GM10847 (cell line): ENCODE data around the gene DNAJC5.
A peak's percentile ranks its signal among the peaks of the same experiment; 100 is the strongest.

Experiments
- POLR2A ChIP-seq: IDR thresholded peaks from 2 replicates; pipeline ENCODE4 v1.6.1; 2011; ENCODE audit not compliant: insufficient read length; ENCODE audit errors: extremely low read depth

The DNAJC5 gene

DNA sequence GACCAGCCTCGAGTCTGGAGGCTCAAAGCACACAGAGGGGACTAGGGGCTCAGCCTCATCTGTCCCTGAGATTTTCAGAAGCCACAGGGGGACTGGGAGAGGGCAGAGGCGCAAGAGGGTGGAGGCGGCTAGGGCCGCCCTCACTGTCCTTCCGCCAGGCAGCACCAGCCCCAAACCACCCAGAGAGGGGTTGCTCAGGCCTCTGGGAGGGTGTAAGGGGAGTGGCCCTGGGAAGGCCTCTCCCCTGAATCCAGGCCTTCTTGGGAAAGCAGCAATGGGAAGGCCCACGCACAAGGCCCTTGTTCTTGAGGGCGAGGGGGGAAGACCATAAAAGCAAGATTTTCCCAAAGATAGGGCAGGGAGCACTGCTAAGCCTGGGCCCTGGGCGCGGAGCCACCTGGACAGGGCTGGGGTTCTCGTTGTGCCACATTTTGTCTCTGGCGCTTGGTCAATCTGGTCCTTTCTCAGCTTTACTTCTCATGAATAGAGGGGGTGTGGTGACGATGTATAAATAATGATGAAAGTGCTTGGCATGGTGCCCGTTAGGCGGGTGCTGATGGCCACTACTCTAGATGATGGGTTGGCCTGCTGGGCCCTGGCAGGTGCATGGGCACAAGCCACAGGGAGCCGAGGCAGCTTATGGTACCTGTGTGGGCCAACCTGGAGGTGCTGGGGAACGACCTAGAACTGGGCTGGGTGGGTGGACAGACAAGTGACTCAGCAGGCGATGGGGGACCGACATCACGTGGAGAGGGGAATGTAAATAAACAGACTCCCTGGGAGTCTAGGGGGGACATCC, 79.7 kb downstream of the DNAJC5 start:
- TF ChIP-seq POLR2A, result no peak

DNA sequence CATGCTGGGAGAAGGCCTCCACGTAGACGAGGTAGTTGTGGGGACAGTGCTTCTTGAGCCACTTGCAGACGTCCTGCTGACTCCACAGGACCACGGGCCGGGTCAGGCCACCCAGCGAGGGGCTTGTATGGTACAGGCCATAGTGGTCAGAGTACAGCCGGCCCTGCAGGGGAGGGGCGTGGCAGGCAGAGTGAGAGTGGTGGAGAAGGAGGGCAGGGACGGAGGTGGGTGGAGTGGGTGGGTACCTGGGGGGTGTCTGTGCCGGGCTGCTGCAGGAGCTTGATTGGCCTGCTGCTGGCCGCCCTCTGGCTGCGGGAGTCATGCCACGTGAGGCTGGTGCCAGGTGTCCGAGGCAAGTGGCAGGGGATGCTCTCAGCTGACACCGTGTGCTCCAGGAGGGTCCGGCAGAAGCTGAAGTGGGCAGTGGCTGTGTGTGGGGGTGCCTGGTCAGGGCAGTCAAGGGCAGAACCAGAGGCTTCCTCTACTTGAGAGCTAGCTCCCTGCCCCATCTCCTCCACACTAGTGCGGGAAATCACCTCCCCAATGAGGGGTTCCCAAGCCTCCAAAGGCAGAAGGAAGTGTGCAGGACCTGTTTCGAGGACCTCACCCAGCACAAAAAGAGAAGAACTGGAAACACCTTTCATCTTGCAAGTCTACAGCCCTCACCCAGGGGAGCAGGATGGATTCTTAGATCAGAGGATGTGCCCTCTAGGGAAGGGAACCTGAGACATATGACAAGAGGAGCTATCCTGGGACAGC, 82.2 kb downstream of the DNAJC5 start:
- TF ChIP-seq POLR2A, result no peak

DNA sequence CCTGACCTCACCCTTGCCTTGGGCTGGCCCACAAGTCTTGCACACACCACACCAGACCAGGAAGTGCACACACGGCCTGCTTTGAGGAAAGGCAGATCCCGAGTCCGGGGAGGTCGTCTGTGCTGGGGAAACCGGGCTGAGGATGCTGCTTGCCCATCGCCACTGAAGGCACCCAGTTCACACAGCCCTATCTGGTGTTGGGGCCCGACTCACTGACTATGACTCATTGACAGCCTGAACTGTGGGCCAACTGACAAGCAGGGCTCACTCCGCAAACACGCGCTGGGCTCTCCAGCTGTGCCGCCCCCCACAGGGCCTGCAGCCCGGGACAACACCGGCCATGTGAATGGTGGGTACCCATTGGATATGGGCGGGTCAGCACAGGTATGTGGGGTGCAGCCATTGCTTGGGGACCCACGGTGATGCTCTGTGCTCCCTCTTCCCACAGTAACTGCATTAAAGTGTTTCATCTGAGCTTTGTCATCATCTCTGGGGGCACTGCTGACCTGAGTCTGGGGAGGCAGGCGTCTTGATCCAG, 82.9 kb downstream of the DNAJC5 start:
- TF ChIP-seq POLR2A, result no peak

DNA sequence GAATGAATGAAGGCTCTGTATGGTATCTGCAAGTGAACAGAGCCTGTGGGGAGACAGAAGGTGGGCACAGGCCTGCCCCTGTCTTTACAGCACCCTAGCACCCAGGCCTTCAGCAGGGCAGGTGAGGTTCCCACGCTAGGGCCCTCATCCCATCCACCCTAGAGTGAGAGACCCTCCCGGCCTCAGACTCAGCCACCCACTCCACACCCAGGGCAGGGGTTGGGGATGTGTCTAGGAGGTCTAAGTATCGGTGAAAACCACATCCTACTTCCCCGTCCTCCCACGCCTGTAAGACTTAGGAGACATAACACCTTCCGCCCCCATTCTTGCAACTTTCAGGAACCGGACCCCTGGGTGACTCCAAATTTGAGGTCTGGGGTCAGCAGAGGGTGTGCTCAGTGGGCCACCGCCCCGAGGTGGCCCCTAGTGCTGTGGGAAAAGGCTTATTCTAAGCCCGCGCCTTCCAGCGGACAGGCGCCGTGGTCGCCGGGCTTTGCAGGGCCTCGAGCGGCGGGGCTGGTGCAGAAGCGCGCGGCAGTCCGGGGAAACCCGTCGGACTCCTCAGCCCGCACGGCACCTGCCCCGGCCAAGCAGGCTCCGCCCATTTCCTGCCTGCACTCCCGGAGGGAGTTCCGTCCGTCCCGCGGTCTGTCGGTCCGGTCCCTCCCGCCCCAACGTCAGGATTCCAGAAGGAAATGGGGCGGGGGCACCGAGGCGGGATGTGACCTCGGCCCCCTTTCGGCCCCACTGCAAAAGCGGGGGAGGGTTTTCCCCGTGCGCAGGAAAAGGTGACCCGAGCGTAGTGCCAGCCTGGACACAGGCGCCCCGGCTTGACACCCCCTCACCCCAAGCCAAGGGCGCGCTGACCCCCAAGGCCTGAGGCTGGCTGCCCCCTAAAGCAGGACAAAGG, 83.6 kb downstream of the DNAJC5 start:
- TF ChIP-seq POLR2A, result peak; percentile 23

DNA sequence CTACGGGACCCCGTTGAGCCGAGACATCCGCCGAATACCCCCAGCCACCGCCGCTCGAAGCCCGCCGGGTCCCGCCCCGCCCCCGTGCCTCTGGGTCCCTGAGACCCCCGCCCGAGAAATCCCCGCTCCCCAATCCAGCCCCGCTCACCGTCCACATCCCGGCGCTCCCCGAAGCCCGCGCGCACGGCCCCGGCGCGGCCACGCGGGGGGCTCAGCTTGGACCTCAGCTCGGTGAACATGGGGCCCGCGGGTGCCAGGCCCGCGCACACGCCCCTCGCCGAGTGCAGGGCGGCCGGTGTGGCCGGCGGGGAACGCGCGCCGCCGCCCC, 84.3 kb downstream of the DNAJC5 start:
- no peak for TF ChIP-seq POLR2A

DNA sequence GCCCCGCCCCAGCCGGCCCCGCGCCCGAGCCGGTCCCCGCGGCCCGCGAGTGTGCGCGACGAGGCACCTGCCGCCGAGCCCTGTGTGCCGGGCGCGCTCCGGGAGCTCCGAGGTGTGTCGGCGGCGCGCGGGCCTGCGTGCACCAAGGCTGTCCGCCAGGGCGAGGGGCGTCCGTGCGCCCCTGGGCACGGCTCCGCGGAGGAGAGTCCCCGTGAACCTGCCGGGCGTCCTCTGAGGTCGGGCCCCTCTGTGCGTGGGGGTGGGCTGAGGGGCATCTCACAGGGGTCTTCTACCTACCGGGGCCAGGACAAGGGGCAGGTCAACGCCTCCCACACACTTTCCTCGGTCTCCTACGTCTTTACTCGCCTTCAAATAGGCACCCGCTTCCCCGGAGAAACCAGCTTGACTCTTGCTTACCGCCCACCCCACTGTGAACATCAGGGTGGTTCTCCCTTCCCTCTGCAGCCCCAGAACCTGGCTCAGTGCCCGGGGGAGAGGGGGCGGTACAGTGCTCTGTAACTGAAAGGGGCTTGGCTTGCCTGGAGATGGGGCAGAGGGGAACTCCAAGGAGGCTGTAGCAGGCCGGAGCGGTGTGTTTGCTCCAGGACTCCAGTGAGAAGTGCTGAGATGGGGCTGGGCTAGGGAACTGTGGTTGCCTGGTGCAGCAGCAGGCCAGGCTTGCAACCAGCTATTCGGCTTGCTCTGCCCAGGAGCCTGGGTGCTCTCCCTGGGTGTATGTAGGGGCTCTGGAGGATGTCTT, 84.8 kb downstream of the DNAJC5 start, which contains the start of gene SAMD10:
SAMD10 (minus strand) TSS at position 86 of the 760 bp plus-strand sequence. CDS start 175 bp downstream, outside the sequence.
- peak; percentile 27 for TF ChIP-seq POLR2A

DNA sequence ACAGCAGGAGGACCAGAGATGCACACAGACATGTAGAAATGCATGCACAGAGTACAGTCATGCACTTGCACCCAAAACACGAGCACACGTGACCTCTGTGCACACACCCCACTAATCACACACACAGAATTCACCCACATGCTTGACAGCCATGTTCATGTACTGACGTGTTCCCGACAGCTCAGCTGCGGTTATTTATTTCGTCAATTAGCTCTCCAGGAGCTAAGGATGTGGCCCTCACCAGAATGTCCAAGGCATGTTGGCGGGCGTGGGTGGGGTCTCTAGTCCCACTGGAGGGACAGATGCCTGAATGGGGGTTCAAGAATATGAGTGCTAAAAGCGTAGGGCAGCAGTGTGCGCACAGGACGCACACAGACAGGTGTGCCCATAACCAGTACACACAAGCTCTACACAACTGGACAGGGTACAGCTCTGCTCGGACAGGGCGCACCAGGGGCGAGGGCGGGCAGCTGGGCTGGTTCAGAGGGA, 85.4 kb downstream of the DNAJC5 start:
- TF ChIP-seq POLR2A, result no peak

DNA sequence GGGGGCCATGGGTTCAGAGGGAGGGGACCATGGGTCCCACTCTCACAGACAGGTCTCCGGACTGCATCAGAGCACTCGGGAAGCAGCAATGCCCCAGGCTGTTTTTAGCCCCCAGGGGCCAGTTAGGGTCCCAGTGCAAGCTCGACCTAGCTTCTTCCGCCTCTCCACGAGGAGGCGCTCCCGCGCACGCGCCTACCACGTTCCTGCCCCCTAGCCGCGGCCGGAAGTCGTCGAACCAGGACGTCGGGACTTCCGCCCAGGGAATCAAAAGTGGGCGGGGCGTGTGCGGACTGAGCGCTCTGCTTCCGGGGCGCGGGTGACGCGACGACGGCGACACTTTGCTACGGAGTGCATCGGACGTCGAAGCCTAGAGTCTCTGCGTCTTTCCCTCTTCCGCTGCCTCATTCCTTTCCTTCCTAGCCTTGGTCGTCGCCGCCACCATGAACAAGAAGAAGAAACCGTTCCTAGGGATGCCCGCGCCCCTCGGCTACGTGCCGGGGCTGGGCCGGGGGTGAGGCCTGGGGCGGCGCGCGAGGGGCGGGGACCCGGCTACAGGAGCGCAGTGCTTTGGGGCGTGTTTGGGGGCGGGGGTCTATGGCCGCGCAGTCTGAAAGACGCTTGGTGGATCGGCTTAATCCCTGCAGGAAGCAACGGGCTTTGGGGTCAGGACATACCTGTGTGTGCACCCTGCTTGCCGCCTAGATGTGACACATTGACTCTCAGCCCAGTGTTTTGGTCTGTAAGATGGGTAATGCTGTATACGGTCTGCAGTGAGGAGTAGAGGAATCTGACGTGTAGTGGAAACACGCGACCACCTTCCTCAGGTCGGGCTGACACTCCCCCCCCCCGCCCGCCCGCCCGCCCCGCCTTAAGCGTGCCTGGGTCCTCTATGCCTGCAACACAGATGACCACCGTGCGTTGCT, 86.1 kb downstream of the DNAJC5 start, which contains the start of gene PRPF6:
PRPF6 (plus strand) TSS at position 327 of the 923 bp plus-strand sequence; CDS start at position 441, 114 bp downstream.
- peak; percentile 61 for TF ChIP-seq POLR2A

DNA sequence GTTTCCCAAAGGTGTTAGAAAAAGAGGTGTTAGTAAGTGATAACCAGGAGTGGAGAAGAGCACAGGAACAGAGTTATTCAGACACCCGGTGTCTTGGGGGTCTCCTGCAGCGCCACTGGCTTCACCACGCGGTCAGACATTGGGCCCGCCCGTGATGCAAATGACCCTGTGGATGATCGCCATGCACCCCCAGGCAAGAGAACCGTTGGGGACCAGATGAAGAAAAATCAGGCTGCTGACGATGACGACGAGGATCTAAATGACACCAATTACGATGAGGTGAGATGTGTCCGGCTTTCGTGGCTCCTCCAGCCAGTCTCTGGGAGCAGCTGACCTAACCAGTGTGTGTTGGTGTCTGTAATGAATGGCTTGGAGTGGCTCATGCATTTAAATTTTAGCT, 88.0 kb downstream of the DNAJC5 start:
- no peak for TF ChIP-seq POLR2A
